IMR-90 (cell line): ENCODE data around the gene INPP5F.

Experiments
- POLR2A ChIP-seq: IDR thresholded peaks from 2 replicates; pipeline ENCODE4 v1.6.1; 2012; ENCODE audit warnings: mild to moderate bottlenecking, low read depth, low read length
- TF ChIP-seq, protein P1 (sequence below): conservative IDR thresholded peaks from 2 replicates; pipeline ENCODE4 v1.5.1; 2012; ENCODE audit warnings: mild to moderate bottlenecking, low read depth, low read length, improper control_type of control experiment

- TF ChIP-seq, protein P1, sequence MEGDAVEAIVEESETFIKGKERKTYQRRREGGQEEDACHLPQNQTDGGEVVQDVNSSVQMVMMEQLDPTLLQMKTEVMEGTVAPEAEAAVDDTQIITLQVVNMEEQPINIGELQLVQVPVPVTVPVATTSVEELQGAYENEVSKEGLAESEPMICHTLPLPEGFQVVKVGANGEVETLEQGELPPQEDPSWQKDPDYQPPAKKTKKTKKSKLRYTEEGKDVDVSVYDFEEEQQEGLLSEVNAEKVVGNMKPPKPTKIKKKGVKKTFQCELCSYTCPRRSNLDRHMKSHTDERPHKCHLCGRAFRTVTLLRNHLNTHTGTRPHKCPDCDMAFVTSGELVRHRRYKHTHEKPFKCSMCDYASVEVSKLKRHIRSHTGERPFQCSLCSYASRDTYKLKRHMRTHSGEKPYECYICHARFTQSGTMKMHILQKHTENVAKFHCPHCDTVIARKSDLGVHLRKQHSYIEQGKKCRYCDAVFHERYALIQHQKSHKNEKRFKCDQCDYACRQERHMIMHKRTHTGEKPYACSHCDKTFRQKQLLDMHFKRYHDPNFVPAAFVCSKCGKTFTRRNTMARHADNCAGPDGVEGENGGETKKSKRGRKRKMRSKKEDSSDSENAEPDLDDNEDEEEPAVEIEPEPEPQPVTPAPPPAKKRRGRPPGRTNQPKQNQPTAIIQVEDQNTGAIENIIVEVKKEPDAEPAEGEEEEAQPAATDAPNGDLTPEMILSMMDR: no peak
- TF ChIP-seq POLR2A: no peak
Observed at GRCh38 chr10:119761106-119761505, 35.3 kb downstream of the INPP5F start.
